ENCODE measurements around the gene FBXO15.

FBXO15 gene

GRCh38 chr18:74148543-74149070, 973 bp upstream of the FBXO15 start (continued):
- TF ChIP-seq ZBTB48 (tag by site-specific recombination; IDR thresholded peaks at IDR 0.05) (peak; percentile 76), ZNF639 (tag by site-specific recombination; IDR thresholded peaks at IDR 0.05) (no peak)

- H3K9me3 ChIP-seq (ENCODE audit: control insufficient read depth, insufficient read depth, low read depth, low read length): no peaks in the 10 kb centered on the region
- peaks cover 3% of the 10 kb centered on the region; the same call in 1 of the 2 replicates for H3K4me1 ChIP-seq (ENCODE audit: control insufficient read depth, insufficient read depth, low read length)
- POLR2A ChIA-PET: no interaction called here
- peak overlapping the region; percentile 91; the same call in 1 of the 2 replicates for H3K27ac ChIP-seq (ENCODE audit: extremely low read depth, low read depth, low read length)
- H3K4me3 ChIP-seq (ENCODE audit: low read depth, low read length): peak overlapping the region; percentile 42
- CTCF ChIA-PET: no interaction called here
- TF ChIP-seq ZNF311 (tag by site-specific recombination; IDR thresholded peaks at IDR 0.05; ENCODE audit: borderline replicate concordance): no peak
- no peak for TF ChIP-seq ZNF48 (tag by site-specific recombination; IDR thresholded peaks at IDR 0.05)
- TF ChIP-seq ZFP69B (tag by site-specific recombination; IDR thresholded peaks at IDR 0.05): no peak
- TF ChIP-seq ZNF571 (tag by site-specific recombination; IDR thresholded peaks at IDR 0.05): no peak
- TF ChIP-seq, protein P1, sequence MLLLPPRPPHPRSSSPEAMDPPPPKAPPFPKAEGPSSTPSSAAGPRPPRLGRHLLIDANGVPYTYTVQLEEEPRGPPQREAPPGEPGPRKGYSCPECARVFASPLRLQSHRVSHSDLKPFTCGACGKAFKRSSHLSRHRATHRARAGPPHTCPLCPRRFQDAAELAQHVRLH (tag by site-specific recombination; IDR thresholded peaks at IDR 0.05): no peak
- no peak for TF ChIP-seq REPIN1 (tag by site-specific recombination; IDR thresholded peaks at IDR 0.05; ENCODE audit: low read depth)
- no peak for TF ChIP-seq ZNF521 (tag by site-specific recombination; IDR thresholded peaks at IDR 0.05)
- TF ChIP-seq, protein P2, sequence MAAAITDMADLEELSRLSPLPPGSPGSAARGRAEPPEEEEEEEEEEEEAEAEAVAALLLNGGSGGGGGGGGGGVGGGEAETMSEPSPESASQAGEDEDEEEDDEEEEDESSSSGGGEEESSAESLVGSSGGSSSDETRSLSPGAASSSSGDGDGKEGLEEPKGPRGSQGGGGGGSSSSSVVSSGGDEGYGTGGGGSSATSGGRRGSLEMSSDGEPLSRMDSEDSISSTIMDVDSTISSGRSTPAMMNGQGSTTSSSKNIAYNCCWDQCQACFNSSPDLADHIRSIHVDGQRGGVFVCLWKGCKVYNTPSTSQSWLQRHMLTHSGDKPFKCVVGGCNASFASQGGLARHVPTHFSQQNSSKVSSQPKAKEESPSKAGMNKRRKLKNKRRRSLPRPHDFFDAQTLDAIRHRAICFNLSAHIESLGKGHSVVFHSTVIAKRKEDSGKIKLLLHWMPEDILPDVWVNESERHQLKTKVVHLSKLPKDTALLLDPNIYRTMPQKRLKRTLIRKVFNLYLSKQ (tag by site-specific recombination; IDR thresholded peaks at IDR 0.05; ENCODE audit: borderline replicate concordance): no peak
- no peak for TF ChIP-seq SCRT2 (tag by site-specific recombination; IDR thresholded peaks at IDR 0.05)
- TF ChIP-seq ZNF292 (tag by site-specific recombination; IDR thresholded peaks at IDR 0.05; ENCODE audit: borderline replicate concordance, low read depth): no peak
- peak; percentile 78; the same call in 1 of the 2 replicates for TF ChIP-seq ZNF423 (tag by site-specific recombination; IDR thresholded peaks at IDR 0.05)
- TF ChIP-seq ZNF146 (tag by site-specific recombination; IDR thresholded peaks at IDR 0.05): no peak
- TF ChIP-seq ZNF549 (tag by site-specific recombination; IDR thresholded peaks at IDR 0.05): no peak
- TF ChIP-seq, protein P3, sequence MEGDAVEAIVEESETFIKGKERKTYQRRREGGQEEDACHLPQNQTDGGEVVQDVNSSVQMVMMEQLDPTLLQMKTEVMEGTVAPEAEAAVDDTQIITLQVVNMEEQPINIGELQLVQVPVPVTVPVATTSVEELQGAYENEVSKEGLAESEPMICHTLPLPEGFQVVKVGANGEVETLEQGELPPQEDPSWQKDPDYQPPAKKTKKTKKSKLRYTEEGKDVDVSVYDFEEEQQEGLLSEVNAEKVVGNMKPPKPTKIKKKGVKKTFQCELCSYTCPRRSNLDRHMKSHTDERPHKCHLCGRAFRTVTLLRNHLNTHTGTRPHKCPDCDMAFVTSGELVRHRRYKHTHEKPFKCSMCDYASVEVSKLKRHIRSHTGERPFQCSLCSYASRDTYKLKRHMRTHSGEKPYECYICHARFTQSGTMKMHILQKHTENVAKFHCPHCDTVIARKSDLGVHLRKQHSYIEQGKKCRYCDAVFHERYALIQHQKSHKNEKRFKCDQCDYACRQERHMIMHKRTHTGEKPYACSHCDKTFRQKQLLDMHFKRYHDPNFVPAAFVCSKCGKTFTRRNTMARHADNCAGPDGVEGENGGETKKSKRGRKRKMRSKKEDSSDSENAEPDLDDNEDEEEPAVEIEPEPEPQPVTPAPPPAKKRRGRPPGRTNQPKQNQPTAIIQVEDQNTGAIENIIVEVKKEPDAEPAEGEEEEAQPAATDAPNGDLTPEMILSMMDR (tag by site-specific recombination; IDR thresholded peaks at IDR 0.05): no peak; the same call in 1 of the 2 replicates
- peak; percentile 65 for TF ChIP-seq ZIC2 (tag by site-specific recombination; IDR thresholded peaks at IDR 0.05)
- TF ChIP-seq KLF1 (tag by site-specific recombination; IDR thresholded peaks at IDR 0.05): no peak
- TF ChIP-seq IKZF3 (tag by site-specific recombination; IDR thresholded peaks at IDR 0.05): no peak
- peaks cover 0 to 25% of the 10 kb centered on the region in 2 experiments; a peak in 1 of 3 replicates for H3K36me3 ChIP-seq (ENCODE audit: control insufficient read depth in 2 of 2, insufficient read depth in 1 of 2, low read length in 2 of 2)
Observed at GRCh38 chr18:74147491-74147778, 199 bp downstream of the FBXO15 start.

GRCh38 chr18:74146756-74147155, 878 bp downstream of the FBXO15 start:
- H3K4me1 ChIP-seq (ENCODE audit: control insufficient read depth, insufficient read depth, low read length): peaks cover 3% of the 10 kb centered on the region; the same call in 1 of the 2 replicates
- CTCF ChIA-PET: no interaction called here
- TF ChIP-seq ZNF48 (tag by site-specific recombination; IDR thresholded peaks at IDR 0.05) (no peak), ZNF549 (tag by site-specific recombination; IDR thresholded peaks at IDR 0.05) (no peak), ZNF571 (tag by site-specific recombination; IDR thresholded peaks at IDR 0.05) (no peak), ZNF146 (tag by site-specific recombination; IDR thresholded peaks at IDR 0.05) (no peak), ZNF747 (tag by site-specific recombination; IDR thresholded peaks at IDR 0.05) (no peak)
- TF ChIP-seq, protein P4, sequence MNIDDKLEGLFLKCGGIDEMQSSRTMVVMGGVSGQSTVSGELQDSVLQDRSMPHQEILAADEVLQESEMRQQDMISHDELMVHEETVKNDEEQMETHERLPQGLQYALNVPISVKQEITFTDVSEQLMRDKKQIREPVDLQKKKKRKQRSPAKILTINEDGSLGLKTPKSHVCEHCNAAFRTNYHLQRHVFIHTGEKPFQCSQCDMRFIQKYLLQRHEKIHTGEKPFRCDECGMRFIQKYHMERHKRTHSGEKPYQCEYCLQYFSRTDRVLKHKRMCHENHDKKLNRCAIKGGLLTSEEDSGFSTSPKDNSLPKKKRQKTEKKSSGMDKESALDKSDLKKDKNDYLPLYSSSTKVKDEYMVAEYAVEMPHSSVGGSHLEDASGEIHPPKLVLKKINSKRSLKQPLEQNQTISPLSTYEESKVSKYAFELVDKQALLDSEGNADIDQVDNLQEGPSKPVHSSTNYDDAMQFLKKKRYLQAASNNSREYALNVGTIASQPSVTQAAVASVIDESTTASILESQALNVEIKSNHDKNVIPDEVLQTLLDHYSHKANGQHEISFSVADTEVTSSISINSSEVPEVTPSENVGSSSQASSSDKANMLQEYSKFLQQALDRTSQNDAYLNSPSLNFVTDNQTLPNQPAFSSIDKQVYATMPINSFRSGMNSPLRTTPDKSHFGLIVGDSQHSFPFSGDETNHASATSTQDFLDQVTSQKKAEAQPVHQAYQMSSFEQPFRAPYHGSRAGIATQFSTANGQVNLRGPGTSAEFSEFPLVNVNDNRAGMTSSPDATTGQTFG (tag by site-specific recombination; IDR thresholded peaks at IDR 0.05; ENCODE audit: borderline replicate concordance): no peak
- H3K27ac ChIP-seq (ENCODE audit: extremely low read depth, low read depth, low read length): no peak overlapping the region
- POLR2A ChIA-PET: no interaction called here
- no peaks in the 10 kb centered on the region for H3K9me3 ChIP-seq (ENCODE audit: control insufficient read depth, insufficient read depth, low read depth, low read length)
- no peak overlapping the region for H3K4me3 ChIP-seq (ENCODE audit: low read depth, low read length)
- H3K36me3 ChIP-seq (ENCODE audit: control insufficient read depth in 2 of 2, insufficient read depth in 1 of 2, low read length in 2 of 2): peaks cover 0 to 22% of the 10 kb centered on the region in 2 experiments; a peak in 1 of 3 replicates

Measured in HEK293 (cell line).